ENCODE measurements around the gene HOXB7.

The HOXB7 gene

DNA sequence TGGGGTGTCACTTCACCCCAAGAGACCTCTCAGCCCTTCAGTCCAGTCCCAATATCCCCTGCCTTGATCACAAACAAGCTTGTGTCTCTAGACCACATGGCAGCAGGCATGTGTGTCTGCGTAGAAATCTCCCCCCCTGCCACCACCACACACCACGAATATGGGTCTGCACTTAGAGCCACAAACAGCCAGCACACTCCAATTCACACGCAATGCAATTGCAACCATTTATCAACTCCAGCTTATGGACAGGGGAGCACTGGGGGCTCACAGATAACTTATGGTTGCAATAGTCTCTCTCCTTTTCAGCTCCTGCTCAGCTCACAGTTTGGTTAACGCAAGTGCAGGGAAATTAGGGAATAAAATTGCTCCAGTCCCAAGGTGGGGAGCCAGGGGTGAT, 12.8 kb upstream of the HOXB7 start:
- DNase-seq = no peak

DNA sequence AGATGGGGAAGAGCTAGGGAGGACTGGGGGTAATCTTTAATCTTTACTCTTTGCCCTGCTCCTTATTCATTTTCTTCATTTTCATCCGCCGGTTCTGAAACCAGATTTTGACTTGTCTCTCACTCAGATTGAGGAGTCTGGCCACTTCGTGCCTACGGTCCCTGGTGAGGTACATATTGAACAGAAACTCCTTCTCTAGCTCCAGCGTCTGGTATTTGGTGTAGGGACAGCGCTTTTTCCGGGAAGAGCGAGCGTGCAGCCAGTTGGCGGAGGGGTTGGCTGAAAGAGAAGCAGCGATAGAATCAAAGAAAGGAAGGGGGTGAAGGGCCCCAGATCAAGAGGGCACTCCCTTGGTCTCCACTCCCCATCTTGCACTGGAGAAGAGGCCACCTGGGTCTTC, 12.0 kb upstream of the HOXB7 start:
- no peak for DNase-seq

DNA sequence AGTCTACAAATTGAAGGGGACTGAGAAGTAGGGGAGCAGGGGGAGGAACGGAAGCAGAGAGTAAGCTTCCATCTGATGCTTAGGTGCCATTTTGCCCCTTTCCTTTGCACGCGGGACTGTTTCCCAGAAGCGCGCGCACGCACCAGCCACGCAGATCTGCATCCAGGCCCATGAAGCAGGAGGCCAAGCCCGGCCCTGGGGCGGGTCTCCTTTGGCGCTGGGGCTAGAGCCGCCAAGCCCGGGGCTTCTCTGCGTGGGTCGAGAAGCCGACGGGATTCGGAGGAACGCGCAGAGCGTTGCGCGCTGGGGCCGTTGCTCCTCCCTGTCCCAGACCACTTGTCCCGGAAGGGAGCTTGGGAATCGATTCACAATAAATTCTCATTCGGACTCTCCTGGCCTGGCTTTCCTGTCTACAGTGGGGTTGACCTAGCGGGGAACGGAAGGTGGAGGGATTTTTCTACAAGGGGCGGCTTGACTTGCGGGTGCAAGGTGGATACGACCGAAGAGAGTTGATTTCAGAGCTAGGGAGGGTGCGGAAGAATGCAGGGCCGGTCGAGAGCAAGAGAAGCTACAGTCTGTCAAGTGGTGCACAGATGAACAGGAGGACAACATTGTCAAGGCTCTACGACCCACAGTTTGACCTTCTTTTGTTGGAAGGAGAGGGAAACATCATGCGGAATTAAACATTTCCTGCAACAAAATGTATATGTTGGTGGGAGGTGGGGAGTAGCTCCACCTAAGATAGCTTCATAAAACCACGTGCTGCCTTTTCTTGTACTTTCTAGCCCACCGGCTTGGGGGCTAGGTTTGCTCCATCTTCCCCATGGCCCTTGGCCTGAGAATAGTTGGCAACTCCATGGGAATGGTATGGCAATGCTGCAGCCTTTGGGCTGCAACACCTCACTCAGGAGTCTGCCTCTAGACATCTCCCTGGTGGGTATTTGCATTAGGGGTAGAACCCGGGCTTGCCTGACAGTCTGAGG, 10.9 kb upstream of the HOXB7 start:
- no peak for DNase-seq

DNA sequence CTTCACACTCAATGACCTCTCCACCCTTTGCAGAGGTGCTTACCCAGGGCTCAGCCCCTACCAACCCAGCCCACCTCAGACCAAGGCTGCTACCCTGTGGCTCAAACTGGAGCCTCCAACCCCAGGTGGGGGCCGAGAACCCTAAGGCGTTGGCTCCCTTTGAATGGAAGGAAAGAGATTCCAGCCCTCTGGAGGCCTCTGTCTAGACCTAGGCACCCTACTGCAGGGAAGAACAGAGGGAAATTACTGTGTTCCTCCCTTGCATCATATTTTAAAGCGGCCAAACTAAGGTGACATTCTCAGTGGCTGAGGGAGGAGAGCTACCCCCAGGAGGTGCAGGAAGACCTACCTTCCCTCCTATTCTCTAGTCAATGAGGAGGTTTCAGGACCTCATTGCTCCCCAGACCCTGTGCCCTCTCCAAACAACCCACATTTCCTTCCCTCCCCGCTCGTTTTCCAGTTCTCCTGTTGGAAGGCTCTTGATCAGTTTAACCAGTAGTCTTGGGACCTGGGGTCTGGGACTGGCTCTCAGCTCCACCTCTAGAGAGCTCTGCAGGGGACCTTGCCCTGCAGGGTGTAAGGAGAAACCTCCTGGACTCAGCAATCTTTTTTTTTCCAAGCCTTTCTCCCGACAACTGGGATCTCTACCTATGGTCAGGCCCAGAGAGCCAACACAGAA, 9.8 kb upstream of the HOXB7 start:
- no peak for DNase-seq

DNA sequence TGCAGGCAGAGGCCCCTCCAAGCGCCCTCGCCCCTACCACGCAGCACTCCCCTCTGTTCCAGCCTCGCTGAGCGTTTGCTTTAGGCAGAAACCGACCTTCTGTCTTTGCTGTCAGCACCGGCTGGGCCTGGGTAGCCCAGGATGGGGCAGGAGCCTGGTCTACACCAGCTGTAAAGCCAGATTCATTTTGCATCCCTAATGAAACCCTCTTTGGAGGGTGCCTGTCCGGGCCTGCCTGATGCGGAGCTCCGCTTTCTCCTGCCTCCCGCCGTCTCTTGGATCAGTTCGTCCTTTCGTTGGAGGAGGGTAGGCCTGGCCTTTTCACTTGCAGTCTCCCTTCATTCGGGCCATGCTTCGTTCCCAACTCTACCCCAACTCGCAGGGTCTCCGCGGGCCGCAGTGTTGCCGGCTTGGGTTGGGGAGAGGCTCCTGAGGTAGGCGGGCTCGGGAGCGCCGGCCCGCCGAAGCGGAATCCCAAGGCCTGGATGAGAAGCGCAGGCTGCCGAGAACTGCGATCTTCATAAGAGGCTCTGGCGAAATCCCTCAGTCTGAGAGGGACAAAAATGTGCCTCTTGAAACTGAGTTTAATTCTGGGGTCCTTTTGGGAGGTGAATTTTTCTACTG, 9.1 kb upstream of the HOXB7 start:
- no peak for DNase-seq

DNA sequence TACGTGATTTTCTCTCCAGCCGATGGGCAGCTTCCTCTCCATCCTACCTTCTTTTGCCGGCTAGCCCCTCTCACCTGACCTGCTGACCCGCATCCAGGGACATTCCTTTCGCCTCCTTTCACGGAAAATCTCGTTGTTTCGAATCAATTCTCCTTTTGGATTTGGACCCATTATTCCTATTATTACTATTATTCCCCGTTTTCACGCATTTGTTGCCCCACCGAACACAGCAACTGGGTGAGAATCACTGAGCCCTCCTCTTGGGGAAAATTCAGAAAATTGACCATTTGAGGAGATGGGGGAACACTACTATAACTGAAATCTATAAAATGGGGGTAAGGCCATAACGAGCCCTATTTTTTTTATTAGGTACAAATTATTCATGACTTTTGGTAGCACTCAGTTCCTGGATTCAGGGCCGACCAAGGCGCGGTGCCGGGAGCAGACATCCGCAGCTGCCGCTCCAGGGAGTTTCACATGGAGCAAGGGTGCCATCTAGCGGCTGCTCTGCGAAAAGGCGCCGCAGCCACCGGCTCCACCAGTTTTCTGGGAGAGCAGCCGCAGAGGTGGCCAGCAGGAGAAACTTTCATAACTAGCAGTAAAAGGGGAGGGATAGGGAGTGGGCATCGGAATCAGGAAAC, 7.6 kb upstream of the HOXB7 start:
- DNase-seq = peak; percentile 76 to 86

DNA sequence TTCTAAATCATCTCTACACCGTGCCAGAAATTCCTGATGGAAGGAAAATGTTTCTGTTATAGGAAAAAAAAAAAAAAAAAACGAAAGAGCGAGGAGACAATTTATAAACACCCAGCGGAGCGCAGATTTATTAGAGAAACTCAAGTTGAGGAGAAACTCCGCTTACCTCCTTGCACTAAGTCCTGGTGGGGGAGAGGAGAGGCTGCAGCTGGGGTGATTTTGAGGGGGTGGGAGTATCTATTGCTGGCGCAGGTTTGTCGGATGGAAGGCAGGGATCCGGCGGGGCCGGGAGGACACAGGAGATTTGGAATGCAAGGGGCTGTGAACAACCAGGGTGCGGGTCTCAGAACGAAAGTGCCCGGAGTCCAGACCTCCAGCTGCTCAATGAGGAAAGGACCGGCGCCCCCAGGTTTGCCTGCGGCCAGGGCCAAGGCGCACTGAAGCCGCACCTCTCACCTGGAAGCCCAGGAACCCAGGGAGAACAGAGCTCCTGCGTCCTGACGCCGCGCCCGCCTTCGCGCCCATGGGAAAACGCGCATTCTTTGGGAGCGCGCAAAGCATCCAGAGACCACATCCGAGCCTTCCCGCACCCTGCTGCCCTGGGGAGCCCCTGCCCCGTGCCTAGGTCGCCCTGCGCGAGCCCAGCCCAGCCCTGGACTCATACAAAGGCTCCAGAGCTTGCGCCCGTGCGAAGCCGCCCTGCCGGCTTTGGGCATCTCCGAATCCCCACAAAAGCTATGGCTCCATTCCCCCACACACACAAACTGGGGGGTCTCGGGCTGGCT, 6.8 kb upstream of the HOXB7 start:
- no peak for DNase-seq

DNA sequence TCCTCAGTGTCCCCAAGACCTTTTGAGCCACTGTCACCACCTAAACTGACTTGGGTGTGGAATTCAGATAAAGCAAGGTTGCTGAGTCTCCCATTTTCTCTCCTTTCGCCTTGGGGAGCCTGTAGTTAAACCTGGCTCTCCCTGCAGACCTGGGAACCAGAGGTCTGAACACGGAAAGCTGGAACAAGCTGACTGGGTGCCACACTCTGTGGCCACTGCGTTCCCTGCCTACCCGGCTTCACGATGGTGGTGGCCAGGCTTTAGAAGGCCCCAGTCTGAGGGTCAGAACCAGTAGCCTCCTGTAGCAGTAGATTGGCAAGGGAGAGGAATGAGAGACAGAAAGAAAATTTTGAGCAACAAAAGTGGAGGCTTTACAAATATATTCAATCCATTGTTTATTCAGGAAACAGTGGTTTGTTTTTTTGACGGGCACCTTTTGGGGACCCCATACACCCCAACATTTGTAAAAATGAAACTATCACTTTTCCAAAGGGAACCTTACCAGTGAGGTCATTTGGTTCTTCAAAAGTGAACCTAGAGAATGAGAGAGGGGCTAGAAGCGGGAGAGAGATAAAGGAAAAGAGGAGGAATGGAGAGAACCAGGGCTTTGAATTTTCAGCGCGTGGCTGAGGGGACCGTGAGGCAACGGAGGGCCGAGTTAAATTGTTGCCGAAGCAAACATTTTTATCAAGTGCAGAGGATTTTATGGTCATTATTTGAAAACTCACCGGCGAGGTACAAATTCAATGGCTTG, 6.1 kb upstream of the HOXB7 start:
- DNase-seq = no peak

DNA sequence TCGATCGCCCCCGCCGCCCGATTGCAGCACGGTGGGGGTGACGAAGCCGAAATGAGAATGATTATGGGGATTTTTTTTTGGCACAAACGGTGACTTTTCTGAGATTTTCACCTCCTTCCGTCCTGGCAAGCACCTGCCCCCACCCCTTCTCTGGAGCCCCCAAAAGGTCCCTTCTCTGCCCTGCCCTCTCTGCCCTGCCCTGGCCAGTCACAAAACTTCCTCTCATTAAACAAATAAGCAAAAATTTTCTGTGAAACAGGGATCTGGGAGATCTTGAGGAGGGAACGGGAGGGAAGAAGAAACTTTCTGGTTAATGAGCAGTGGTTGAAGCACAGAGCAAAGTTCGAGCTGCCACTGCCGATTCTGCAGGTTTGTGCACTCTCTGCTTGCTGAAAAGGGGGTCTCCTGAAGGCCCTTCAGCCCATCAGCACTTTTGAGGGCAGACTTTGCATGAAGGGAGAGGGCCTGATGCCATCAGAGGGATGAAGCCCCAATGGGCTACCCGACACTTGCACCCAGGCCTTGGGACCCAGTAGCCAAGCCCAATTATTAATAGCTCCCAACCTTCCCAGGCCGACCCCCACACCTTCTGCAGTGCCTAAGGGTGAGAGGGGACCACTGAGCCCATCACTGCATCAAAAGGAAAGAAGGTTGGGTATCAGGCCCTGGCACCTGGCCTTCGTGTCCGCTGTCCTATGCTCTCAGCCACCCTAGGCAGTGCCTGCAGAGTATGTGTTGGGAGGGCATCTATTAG, 5.3 kb upstream of the HOXB7 start:
- no peak for DNase-seq

DNA sequence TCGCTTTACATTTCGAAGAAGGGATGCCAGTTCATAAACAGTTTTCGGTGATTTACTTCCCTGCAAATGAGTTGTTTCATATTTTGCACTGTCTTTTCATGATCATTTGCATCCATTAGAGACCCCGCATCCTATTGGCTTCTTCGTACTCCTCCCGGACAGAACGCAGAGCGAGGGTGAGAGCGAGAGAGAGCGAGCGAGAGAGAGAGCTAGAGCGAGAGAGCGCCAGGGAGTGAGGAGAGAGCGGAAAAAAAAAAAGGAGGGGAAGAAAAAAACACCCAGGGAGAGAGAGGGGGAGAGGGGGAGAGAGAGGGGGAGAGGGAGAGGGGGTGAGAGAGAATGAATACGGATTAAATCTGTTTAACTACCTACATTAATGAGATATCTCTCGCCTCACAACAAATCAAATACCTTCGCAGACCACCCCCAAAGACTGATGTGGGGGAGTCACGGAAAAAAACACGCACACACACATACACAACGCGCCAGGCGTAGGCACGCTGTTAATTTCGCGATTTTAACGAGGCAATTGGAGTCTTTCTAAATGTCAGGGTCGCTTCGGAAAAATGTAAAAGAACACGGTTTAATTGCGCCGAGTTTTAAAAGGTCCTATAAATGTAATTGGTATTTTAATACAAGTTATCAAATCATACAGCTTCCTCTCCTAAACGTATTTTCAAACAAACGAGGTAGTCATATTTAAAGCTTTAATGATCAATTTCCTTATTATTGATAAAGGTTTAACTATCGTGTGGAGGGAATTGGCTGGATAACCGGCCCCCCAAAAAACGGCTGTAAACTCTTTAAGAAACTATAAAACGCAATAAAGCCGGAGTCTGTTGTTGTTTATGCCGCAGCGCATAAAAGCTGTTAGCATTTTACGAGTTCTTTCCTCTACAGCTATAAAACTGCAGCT, 4.5 kb upstream of the HOXB7 start, which contains the start of gene HOXB8:
HOXB8 (minus strand) TSS at position 246 of the 916 bp plus-strand sequence. CDS start 588 bp downstream, outside the sequence.
- DNase-seq = no peak

DNA sequence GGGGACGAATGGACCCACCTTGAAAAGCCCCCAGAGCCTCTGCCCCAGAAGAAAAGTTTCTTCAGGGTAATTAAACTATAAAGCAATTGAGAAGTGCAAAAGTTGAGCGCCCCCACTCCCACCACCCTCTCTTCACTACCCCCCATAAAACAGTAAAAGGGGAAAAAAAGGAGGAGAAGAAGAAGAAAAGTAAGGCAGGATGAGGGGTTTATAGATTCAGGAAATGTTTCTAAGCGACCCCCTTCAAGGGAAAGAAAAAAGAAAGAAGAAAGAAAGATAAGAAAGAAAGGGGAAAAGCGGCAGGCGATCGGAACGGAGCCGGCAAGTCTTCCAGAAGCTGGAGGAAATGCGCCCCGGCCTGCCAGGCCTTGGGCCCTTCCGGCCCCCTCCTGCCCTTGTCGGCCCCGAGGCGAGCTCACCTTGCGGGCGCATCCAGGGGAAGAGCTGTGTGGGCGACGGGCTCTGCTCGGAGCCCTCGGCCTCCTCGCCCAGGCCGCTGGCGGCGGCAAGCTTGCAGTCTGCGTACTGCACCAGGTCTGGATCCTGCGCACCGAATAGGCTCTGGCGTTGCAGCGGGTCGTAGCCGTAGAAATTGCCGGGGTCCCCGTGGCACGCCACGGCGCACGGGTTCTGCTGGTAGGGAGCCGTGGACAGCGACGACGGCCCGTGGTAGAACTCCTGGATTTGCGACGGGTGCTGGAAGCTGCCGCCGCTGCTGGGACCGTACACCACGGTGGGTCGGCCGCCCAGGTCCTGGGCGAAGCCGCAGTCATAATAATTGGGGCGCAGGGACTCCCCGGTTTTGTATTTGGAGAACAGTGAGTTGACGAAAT, 3.3 kb upstream of the HOXB7 start:
- DNase-seq = peak in 1 of 2 donors; percentile 26

DNA sequence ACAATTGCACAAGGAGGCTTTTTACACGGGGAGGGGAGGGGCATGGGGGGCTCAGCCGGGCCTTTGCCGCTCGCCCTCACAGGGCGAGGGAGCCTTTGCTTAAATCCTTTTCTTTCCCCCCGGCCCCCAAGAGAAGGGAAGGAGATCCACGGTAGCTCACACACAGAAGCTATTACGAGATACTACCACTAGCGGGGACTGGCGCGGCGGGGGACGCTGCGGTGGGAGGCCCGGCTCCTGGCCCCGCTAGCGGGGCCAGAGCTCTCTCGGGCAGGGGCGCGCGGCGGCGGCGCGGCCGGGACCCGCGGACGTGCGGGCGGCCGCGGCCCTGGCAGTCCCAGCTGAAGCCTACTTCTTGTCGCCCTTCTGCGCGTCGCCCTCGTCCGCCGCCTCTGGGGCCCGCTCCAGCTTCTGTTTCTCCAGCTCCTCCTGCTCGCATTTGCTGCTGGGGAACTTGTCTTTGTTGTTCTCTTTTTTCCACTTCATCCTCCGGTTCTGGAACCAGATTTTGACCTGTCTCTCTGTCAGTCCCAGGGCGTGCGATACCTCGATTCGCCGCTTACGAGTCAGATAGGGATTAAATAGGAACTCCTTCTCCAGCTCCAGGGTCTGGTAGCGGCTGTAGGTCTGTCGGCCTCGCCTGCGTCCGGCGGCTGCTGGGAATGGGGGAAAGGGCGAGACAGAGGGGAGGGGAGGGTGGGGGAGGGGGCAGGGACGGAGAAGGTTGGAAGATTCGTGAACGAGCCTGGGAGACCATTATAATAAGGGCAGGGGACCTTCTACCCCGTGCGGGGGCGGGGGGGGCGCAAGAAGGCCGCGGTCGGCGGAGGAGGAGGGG, 2.3 kb upstream of the HOXB7 start:
- DNase-seq = peak in 1 of 2 donors; percentile 51

DNA sequence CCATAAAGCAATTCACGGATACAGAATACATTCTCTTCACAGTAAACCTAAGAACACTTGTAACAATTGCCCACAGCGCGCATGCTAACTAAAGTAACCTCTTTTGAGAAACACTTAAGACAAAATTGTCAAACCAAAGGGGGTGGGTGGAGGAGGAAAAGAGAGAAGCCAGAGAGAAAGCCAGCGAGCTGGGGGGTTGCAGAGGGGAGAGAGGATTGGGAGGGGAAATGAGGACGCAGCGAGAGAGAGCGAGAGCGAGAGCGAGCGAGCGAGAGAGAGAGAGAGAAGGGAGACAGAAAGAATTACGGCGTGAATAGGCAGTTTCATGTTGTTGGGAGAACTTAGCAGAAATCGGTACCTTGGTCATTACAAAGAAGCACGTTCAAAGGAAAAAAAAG, 1.6 kb upstream of the HOXB7 start:
- no peak for DNase-seq

DNA sequence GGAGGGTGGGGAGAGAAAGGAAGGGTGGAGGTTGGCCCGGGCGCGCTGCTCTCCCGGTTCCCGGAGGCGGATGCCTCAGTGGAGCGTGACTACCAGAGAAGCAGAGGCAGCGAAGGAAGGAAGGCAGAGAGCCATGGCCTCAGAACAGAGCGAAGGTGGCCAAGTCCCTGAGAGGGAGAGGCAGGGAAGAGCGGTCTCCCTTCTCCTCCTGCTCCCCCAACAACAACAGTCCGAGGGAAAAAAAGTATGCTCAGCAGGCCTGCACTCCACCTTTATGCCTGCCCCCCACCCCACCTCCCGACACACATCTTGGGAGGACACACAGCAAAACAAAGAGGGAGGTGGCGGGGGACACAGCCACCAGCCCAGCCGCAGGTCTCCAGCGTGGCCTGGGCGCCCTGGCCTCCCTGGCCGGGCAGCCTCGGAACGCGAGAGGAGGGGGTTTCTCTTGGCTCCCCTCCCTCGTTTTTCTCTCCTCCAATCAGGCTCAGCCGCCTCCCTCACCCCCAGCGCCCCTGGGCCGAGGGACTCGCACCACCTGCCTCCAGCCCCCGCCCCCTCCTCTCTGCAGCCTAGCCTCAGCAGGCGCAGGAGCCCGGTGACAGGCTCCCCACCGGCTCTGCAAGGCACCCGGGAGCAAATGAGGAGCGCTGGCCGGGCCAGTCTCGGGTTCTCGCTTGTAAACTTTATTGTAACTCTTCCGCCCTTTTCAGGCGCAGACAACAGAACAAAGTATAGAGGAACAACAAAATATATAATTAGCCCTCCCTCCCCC, 1.1 kb upstream of the HOXB7 start:
- no peak for DNase-seq

DNA sequence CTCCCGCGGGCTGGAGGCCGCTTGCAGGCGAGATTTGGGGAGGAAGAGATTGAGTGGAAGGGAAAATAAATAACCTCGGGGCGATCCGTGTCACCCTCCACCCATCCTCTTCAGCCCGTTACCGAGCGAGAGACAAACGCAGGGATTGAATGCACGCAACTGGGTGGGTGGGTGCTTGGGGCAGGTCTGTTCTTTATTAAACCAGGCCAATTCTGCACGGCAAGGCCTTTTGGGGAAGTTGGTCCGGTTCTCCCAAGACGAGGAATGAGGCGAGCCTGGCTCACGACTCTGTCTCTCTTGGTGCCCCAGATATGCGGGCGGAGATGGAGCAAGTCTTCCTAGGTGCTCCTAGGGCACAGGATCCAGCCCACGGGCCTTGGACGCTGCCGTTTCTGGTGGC, 396 bp upstream of the HOXB7 start:
- DNase-seq = no peak

DNA sequence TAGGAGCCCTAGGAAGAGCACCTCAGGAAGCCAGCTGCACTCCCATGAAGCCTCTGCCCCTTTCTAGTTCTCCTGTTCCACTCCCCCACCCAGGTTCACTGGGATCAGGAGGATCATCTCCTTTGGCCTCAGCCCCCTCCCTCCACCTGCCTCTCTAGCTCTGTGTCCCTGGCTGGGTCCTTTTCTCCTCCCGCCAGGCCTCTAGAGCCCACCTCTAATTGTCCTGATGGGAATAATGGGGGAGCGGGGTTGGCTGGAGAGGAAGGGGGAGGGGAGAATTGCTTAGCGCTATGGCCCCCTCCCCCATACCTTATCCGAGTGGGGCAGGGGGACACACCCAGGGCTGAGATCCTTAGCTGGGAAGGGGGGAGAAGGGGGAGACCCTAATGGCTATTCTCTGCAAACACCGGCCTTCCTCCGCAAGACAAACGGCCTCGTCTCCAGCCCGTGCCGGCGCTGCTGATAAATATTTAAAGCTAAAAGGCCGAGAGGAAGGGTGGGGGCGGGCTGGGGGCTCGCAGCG, 997 bp downstream of the HOXB7 start:
- no peak for DNase-seq

DNA sequence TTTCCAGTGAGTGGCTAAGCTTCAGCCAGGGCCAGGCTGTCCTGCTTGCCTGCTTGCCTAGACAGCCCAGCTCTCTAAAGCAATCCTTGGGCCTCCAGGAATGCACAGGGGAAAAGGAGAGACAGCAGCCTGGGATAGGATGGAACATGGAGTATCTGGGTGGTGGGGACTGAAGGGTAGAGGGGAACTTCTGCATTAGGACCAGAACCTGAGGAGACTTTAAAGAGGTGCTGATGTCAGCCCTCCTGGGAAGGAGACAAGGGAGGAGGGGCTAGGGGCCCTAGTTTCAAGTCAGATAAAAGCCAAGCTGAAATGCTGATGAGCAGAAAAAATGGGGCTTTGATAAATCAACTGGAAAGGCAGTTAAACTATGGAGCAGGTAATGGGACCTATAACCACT, 1.8 kb downstream of the HOXB7 start:
- DNase-seq = no peak
